A549 (cell line): ENCODE results near the gene POPDC2. TPM values are rescaled to one million over a fixed set of nuclear protein-coding genes. Genes with fewer than 3 reads are reported as not detected.
A peak's percentile ranks its signal among the peaks of the same experiment; 100 is the strongest.

ENCODE experiments used
- ATAC-seq, 2 experiments: fragments of 200-7000 bp in 1 of 2; fragments of >200 bp in 1 of 2; cut with Nextera tagmentation in 1 of 2; cut with Tn5 transposase in 1 of 2; 3 replicates each; pipeline versions ENCODE4 v1.8.0 to v1.9.1; 2018 to 2020; ENCODE audit warnings: mild to moderate bottlenecking in 1 of 2, moderate library complexity in 1 of 2
- CTCF ChIA-PET: fragments of 300-600 bp; sonication (Branson Sonifier 250); formaldehyde crosslinking; extraction: SDS; loops from one replicate; lab custom pipeline; 2021; ENCODE audit warnings: antibody characterized with exemption, inconsistent platforms; lab: Yijun Ruan, JAX
- POLR2A ChIA-PET: fragments of 350-600 bp; formaldehyde crosslinking; extraction: SDS; loops from one replicate; lab custom pipeline; 2021; ENCODE audit warnings: antibody characterized with exemption, inconsistent platforms; lab: Yijun Ruan, JAX
- DNase-seq, 2 experiments: peaks; one replicate each; pipeline versions ENCODE4 v3.0.0 to v3.0.0-alpha.2; 2011 to 2016; ENCODE audit warnings: low read depth in 1 of 2, low spot score in 1 of 2
- FAIRE-seq: peaks from 2 replicates; lab custom pipeline; 2011; peaks lifted over from hg19 to GRCh38; lab: Jason Lieb, UNC
- H3K27ac ChIP-seq, 2 experiments: fragments of >200 bp; sonication (Bioruptor Twin); formaldehyde crosslinking; 3 replicates each; pipeline ENCODE4 v1.5.1; 2016 to 2017
- H3K4me1 ChIP-seq: fragments of >200 bp; sonication (Bioruptor Twin); formaldehyde crosslinking; 3 replicates; pipeline ENCODE4 v1.6.1; 2016
- H3K4me2 ChIP-seq: fragments of >200 bp; sonication (Bioruptor Twin); formaldehyde crosslinking; 3 replicates; pipeline ENCODE4 v1.6.1; 2016
- H3K4me3 ChIP-seq: fragments of >200 bp; sonication (Bioruptor Twin); formaldehyde crosslinking; 3 replicates; pipeline ENCODE4 v1.5.1; 2016
- H3K9me3 ChIP-seq: fragments of >200 bp; sonication (Bioruptor Twin); formaldehyde crosslinking; 3 replicates; pipeline ENCODE4 v1.6.1; 2016
- CBX8 ChIP-seq: fragments of 200-600 bp; sonication (generic); IDR thresholded peaks from 2 replicates; pipeline ENCODE4 v1.6.1; 2016
- EHF ChIP-seq: fragments of 250-450 bp; sonication (Bioruptor Pico); IDR thresholded peaks from 2 replicates; pipeline ENCODE4 v1.5.0; 2020; ENCODE audit warnings: mild to moderate bottlenecking
- ESRRA ChIP-seq: fragments of 150-350 bp; IDR thresholded peaks from 2 replicates; pipeline ENCODE4 v1.6.1; 2014; ENCODE audit warnings: mild to moderate bottlenecking, low read length, borderline replicate concordance
- FOSL2 ChIP-seq, 2 experiments: fragments of 450-650 bp in 1 of 2; fragments of >200 bp in 1 of 2; sonication (Bioruptor Twin) in 1 of 2; formaldehyde crosslinking; IDR thresholded peaks; 2 replicates each; pipeline versions ENCODE4 v1.5.0 to v1.6.1; 2016 to 2020; ENCODE audit warnings: mild to moderate bottlenecking in 1 of 2, moderate library complexity in 1 of 2
- FOXS1 ChIP-seq: fragments of 250-450 bp; sonication (Bioruptor Pico); IDR thresholded peaks from 2 replicates; pipeline ENCODE4 v1.5.0; 2020; ENCODE audit warnings: mild to moderate bottlenecking, moderate library complexity
- JUNB ChIP-seq: fragments of >200 bp; sonication (Bioruptor Twin); formaldehyde crosslinking; IDR thresholded peaks from 2 replicates; pipeline ENCODE4 v1.6.1; 2016
- MAFK ChIP-seq: fragments of 450-650 bp; IDR thresholded peaks from 2 replicates; pipeline ENCODE4 v1.6.1; 2014; ENCODE audit not compliant: partially characterized antibody
- MAX ChIP-seq: IDR thresholded peaks from 2 replicates; pipeline ENCODE4 v1.6.1; 2012
- MAZ ChIP-seq: fragments of 150-350 bp; IDR thresholded peaks from 2 replicates; pipeline ENCODE4 v1.6.1; 2014; ENCODE audit warnings: antibody characterized with exemption, low read depth, low read length, borderline replicate concordance
- RFX5 ChIP-seq: fragments of 450-650 bp; IDR thresholded peaks from 2 replicates; pipeline ENCODE4 v1.7.1; 2014; ENCODE audit warnings: antibody characterized with exemption, mild to moderate bottlenecking, moderate library complexity
- SREBF2 ChIP-seq: fragments of 450-650 bp; IDR thresholded peaks from 2 replicates; pipeline ENCODE4 v1.6.1; 2014; ENCODE audit warnings: mild to moderate bottlenecking, moderate library complexity
- TFCP2L1 ChIP-seq: fragments of 250-450 bp; sonication (Bioruptor Pico); IDR thresholded peaks from 2 replicates; pipeline ENCODE4 v1.5.0; 2021; ENCODE audit warnings: mild to moderate bottlenecking
- USF2 ChIP-seq: fragments of 450-650 bp; IDR thresholded peaks from 2 replicates; pipeline ENCODE4 v1.6.1; 2014; ENCODE audit warnings: antibody characterized with exemption
- ZFP36 ChIP-seq: fragments of 450-650 bp; IDR thresholded peaks from 2 replicates; pipeline ENCODE4 v1.6.1; 2014; ENCODE audit warnings: borderline replicate concordance; ENCODE audit not compliant: partially characterized antibody
- ZSCAN20 ChIP-seq: fragments of 250-450 bp; sonication (Bioruptor Pico); IDR thresholded peaks from 2 replicates; pipeline ENCODE4 v1.8.0; 2022; ENCODE audit warnings: mild to moderate bottlenecking, moderate library complexity
- WGBS: methylation state at CpG from one replicate; pipeline ENCODE4 v1.1.6; 2017; ENCODE audit errors: missing lambda C conversion rate; 5-methylcytosine and 5-hydroxymethylcytosine counted together
- polyA plus RNA-seq, 4 experiments: library from polyadenylated mRNA; depleted of rRNA in 3 of 4; stranded (reverse); fragments of >200 nt; fragmentation: RNase III in 1 of 4; extraction: RNeasy Plus Mini Kit Qiagen cat#74134 plus additional on column Dnase treatment in 1 of 4; gene quantifications; 2 replicates in 3 of 4; 3 replicates in 1 of 4; pipeline ENCODE4 v1.2.3, GENCODE V29; 2011 to 2017
- TF ChIP-seq, protein P1 (sequence below): fragments of 200-600 bp; sonication (generic); IDR thresholded peaks from 2 replicates; pipeline ENCODE4 v1.6.1; 2016; ENCODE audit warnings: antibody characterized with exemption, mild to moderate bottlenecking, moderate library complexity
- TF ChIP-seq, protein P2 (sequence below): IDR thresholded peaks from 2 replicates; pipeline ENCODE4 v1.6.1; 2012; ENCODE audit warnings: low read depth, borderline replicate concordance

Gene POPDC2
- polyA plus RNA-seq, 2 of the 4 experiments (the other 2 are of a cell fraction): 0.17 to 0.62 TPM

- TF ChIP-seq, protein P1, sequence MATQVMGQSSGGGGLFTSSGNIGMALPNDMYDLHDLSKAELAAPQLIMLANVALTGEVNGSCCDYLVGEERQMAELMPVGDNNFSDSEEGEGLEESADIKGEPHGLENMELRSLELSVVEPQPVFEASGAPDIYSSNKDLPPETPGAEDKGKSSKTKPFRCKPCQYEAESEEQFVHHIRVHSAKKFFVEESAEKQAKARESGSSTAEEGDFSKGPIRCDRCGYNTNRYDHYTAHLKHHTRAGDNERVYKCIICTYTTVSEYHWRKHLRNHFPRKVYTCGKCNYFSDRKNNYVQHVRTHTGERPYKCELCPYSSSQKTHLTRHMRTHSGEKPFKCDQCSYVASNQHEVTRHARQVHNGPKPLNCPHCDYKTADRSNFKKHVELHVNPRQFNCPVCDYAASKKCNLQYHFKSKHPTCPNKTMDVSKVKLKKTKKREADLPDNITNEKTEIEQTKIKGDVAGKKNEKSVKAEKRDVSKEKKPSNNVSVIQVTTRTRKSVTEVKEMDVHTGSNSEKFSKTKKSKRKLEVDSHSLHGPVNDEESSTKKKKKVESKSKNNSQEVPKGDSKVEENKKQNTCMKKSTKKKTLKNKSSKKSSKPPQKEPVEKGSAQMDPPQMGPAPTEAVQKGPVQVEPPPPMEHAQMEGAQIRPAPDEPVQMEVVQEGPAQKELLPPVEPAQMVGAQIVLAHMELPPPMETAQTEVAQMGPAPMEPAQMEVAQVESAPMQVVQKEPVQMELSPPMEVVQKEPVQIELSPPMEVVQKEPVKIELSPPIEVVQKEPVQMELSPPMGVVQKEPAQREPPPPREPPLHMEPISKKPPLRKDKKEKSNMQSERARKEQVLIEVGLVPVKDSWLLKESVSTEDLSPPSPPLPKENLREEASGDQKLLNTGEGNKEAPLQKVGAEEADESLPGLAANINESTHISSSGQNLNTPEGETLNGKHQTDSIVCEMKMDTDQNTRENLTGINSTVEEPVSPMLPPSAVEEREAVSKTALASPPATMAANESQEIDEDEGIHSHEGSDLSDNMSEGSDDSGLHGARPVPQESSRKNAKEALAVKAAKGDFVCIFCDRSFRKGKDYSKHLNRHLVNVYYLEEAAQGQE: no peak
- no peak for TF ChIP-seq CBX8
These were observed 29.5 kb downstream of the POPDC2 start (continued) for GRCh38 chr3:119630880-119631329.

GRCh38 chr3:119630128-119630879 lies 30.1 kb downstream of the POPDC2 start:
- Histone ChIP-seq H3K4me3 (no peak overlapping the region), H3K27ac (peak overlapping the region; percentile 37 to 67; a peak in 4 of 6 replicates), H3K4me1 (peaks cover 4% of the 10 kb centered on the region; the same call in 1 of the 3 replicates), H3K4me2 (peak overlapping the region; percentile 4; the same call in 1 of the 3 replicates), H3K9me3 (no peaks in the 10 kb centered on the region)
- no peak for FAIRE-seq
- ATAC-seq: no peak
- CTCF ChIA-PET: interaction anchor here (2.1 kb wide), 1 partner anchor 50 kb away, joined by 6 read pairs; no protein-coding TSS in a partner anchor
- no peak for DNase-seq
- TF ChIP-seq SREBF2 (no peak), MAFK (peak; percentile 83)
- POLR2A ChIA-PET: no interaction called here
- 79% methylated on average over 8 of the region's 8 CpGs for WGBS

DNA sequence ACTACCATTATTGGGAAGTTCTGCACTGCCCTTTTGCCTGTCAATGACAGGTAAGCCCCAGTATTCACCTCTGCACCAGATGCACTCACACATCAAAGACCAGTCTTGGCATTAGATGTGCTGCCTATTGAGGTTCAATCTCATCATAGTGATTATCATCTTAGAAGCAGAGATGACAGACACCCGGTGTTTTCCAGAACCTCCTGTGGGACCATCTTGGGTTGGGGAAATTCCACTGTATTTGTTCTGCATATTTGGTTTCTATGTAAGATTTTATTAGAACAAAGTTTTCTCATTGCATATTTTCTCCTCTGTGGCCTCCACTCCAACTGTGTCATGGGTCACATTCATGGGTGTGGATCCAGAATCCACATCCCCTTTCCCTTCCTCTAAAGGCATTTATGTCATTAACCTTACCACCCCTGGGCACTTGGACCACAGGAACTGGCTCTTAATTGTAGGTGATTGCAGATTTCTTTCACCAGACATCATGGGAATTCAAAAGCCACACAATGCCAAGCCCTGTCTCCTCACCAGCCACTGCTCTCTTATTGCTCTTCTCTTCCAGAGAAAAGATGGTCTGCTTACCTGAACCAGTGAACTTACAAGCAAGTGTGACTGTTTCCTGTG lies 31.5 kb downstream of the POPDC2 start:
- Histone ChIP-seq H3K4me1 (peaks cover 4% of the 10 kb centered on the region; the same call in 1 of the 3 replicates), H3K9me3 (no peaks in the 10 kb centered on the region), H3K4me2 (no peak overlapping the region), H3K27ac (no peak overlapping the region), H3K4me3 (no peak overlapping the region)
- ChIA-PET CTCF (interaction anchor here (2.1 kb wide), 1 partner anchor 52 kb away, joined by 6 read pairs; no protein-coding TSS in a partner anchor), POLR2A (no interaction called here)
- no peak for ATAC-seq
- WGBS: 76% methylated on average over 1 of the region's 1 CpG
- TF ChIP-seq MAX: no peak
- no peak for TF ChIP-seq ZFP36
- TF ChIP-seq JUNB: no peak
- no peak for TF ChIP-seq MAFK
- no peak for TF ChIP-seq MAZ
- TF ChIP-seq FOXS1: no peak
- TF ChIP-seq ZSCAN20 (CRISPR knock-in tag): no peak
- TF ChIP-seq FOSL2 (IDR thresholded peaks at IDR 0.05): no peak
- no peak for TF ChIP-seq FOSL2 (CRISPR knock-in tag; IDR thresholded peaks at IDR 0.05)
- no peak for TF ChIP-seq USF2
- TF ChIP-seq RFX5: no peak
- TF ChIP-seq TFCP2L1 (CRISPR knock-in tag): no peak
- TF ChIP-seq, protein P2, sequence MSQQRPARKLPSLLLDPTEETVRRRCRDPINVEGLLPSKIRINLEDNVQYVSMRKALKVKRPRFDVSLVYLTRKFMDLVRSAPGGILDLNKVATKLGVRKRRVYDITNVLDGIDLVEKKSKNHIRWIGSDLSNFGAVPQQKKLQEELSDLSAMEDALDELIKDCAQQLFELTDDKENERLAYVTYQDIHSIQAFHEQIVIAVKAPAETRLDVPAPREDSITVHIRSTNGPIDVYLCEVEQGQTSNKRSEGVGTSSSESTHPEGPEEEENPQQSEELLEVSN: no peak
- TF ChIP-seq ESRRA: no peak
- TF ChIP-seq EHF (CRISPR knock-in tag): no peak
- no peak for DNase-seq
- FAIRE-seq: no peak
